K562 (cell line): Measurements from ENCODE around the gene PCMTD2. TPM values are rescaled to one million over a fixed set of nuclear protein-coding genes. Genes with fewer than 3 reads are reported as not detected.

Experiments
- ARID4B ChIP-seq: sonication (generic); formaldehyde crosslinking; IDR thresholded peaks from 2 replicates; pipeline ENCODE4 v1.8.0; 2022; ENCODE audit warnings: mild to moderate bottlenecking, missing genetic modification reagents
- E2F3 ChIP-seq: fragments of 250-450 bp; sonication (Bioruptor Pico); IDR thresholded peaks from 2 replicates; pipeline ENCODE4 v1.4.0; 2020; ENCODE audit warnings: mild to moderate bottlenecking
- ELF1 ChIP-seq: fragments of 200-800 bp; sonication (Bioruptor generic); IDR thresholded peaks from 2 replicates; pipeline ENCODE4 v1.6.1; 2016; ENCODE audit warnings: missing genetic modification characterization, missing compliant biosample characterization
- PTRF ChIP-seq: fragments of 450-650 bp; IDR thresholded peaks from 2 replicates; pipeline ENCODE4 v1.6.1; 2016; ENCODE audit warnings: mild to moderate bottlenecking, missing genetic modification characterization, missing compliant biosample characterization
- SETDB1 ChIP-seq: IDR thresholded peaks from one replicate; pipeline ENCODE4 v1.6.1; 2012; ENCODE audit warnings: low read length, control low read depth, inconsistent platforms
- SMARCA5 ChIP-seq: fragments of 450-650 bp; IDR thresholded peaks from 2 replicates; pipeline ENCODE4 v1.6.1; 2016
- ZNF224 ChIP-seq: sonication (generic); formaldehyde crosslinking; IDR thresholded peaks from 2 replicates; pipeline ENCODE4 v1.8.0; 2022; ENCODE audit warnings: mild to moderate bottlenecking, missing genetic modification reagents
- ZZZ3 ChIP-seq: fragments of 450-650 bp; IDR thresholded peaks from 2 replicates; pipeline ENCODE4 v1.6.1; 2016; ENCODE audit warnings: antibody characterized with exemption, mild to moderate bottlenecking, moderate library complexity
- polyA plus RNA-seq, 8 experiments: library from polyadenylated mRNA; depleted of rRNA in 4 of 8; stranded (reverse) in 5 of 8; unstranded in 3 of 8; fragments of >200 nt; fragmentation: Nextera tagmentation in 2 of 8; fragmentation: Illumina TruSeq in 1 of 8; extraction: Ambion mirVana in 2 of 8; extraction: Trizol in 1 of 8; gene quantifications; 2 replicates each; pipeline versions ENCODE4 v1.2.1 to v1.2.3, GENCODE V29; 2011 to 2014; ENCODE audit warnings: inconsistent platforms in 1 of 8, missing spikeins in 1 of 8
- total RNA-seq, 7 experiments: library from RNA; depleted of rRNA in 6 of 7; stranded (reverse); fragments of >200 nt in 6 of 7; fragmentation: Illumina TruSeq in 2 of 7; extraction: Trizol in 2 of 7; gene quantifications; 2 replicates each; pipeline versions ENCODE4 v1.2.1 to v1.2.3, GENCODE V29; 2011 to 2021; ENCODE audit warnings: low replicate concordance in 1 of 7
- TF ChIP-seq, protein P1 (sequence below), 2 experiments: IDR thresholded peaks in 1 of 2; conservative IDR thresholded peaks in 1 of 2; 2 replicates each; pipeline ENCODE4 v1.6.1; 2016; ENCODE audit warnings: low read depth in 2 of 2, mild to moderate bottlenecking in 1 of 2, missing compliant biosample characterization in 1 of 2, missing genetic modification characterization in 1 of 2, moderate library complexity in 1 of 2

PCMTD2 gene
- total and polyA plus RNA-seq, 9 of the 15 experiments (the other 6 are each of a cell fraction or from before 2014, with no cell fraction given), result 11.3 to 49.3 (median 28.4) TPM

DNA sequence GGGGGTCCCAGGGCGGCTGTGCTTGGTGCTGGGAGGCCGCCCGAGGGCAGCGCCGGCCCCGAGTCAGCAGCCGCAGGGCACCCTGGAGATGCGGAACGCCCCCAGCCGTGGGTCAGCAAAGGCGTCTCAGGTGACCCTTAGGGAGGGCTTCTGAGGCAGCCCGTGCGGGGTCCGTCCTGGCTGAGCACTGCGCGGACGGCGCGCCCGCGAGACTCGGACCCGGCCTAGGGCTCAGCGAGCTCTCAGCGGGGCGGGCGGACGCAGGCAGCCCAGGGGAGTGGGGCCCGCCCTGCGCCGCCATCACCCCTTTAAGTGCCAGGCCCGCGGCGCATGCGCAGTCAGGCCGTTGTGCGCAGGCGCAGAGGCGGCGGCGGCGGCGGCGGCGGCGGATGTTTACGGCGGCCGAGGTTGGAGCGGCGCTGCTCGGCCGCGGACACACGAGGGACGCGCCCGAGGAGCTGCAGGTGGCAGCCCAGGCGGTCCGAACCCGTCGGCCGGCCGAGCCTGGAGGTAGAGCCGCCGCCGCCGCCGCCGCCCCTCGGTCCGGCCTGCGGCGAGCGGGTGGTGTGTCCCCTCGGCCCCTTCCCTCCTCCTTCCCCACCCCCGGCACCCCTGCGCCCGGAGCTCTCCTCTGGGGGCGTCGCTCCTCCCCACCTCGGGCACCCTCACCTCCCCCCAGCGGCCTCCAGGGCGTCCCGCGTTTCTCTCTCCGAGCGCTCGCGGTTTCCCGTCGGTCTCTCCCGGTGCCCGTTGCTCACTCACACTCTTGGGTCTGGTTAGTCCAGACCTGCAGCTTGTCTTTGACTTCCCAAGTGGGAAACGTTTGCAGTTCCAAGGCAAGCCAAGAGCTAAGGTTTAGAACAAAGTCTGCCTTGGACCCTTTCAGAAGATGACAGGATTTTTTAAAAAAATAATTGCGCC, at the start of gene PCMTD2 (continued):
- TF ChIP-seq ARID4B (peak; percentile 32), SMARCA5 (no peak), PTRF (no peak), E2F3 (CRISPR knock-in tag) (peak; percentile 48; the same call in 1 of the 2 replicates), ELF1 (tag) (no peak), SETDB1 (no peak), ZZZ3 (no peak), ZNF224 (CRISPR knock-in tag) (peak; percentile 83; the same call in 1 of the 2 replicates)
- TF ChIP-seq, protein P1, sequence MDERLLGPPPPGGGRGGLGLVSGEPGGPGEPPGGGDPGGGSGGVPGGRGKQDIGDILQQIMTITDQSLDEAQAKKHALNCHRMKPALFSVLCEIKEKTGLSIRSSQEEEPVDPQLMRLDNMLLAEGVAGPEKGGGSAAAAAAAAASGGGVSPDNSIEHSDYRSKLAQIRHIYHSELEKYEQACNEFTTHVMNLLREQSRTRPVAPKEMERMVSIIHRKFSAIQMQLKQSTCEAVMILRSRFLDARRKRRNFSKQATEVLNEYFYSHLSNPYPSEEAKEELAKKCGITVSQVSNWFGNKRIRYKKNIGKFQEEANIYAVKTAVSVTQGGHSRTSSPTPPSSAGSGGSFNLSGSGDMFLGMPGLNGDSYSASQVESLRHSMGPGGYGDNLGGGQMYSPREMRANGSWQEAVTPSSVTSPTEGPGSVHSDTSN (CRISPR knock-in tag; IDR thresholded peaks at IDR 0.05; ENCODE audit: low read depth), result no peak
- TF ChIP-seq, protein P1 (tag; conservative IDR thresholded peaks at IDR 0.05; ENCODE audit: low read depth), result no peak
